Uterine smooth muscle cell (primary cell): ENCODE data around the gene DNAJB6. TPM values are rescaled to one million over a fixed set of nuclear protein-coding genes. Genes with fewer than 3 reads are reported as not detected.

ENCODE experiments used
- total RNA-seq: library from RNA; depleted of rRNA; stranded (reverse); fragments of >200 nt; gene quantifications from 2 replicates; pipeline ENCODE4 v1.2.3, GENCODE V29; 2014

DNAJB6 gene
- total RNA-seq: 96.3 and 107 TPM in 2 replicates

DNA sequence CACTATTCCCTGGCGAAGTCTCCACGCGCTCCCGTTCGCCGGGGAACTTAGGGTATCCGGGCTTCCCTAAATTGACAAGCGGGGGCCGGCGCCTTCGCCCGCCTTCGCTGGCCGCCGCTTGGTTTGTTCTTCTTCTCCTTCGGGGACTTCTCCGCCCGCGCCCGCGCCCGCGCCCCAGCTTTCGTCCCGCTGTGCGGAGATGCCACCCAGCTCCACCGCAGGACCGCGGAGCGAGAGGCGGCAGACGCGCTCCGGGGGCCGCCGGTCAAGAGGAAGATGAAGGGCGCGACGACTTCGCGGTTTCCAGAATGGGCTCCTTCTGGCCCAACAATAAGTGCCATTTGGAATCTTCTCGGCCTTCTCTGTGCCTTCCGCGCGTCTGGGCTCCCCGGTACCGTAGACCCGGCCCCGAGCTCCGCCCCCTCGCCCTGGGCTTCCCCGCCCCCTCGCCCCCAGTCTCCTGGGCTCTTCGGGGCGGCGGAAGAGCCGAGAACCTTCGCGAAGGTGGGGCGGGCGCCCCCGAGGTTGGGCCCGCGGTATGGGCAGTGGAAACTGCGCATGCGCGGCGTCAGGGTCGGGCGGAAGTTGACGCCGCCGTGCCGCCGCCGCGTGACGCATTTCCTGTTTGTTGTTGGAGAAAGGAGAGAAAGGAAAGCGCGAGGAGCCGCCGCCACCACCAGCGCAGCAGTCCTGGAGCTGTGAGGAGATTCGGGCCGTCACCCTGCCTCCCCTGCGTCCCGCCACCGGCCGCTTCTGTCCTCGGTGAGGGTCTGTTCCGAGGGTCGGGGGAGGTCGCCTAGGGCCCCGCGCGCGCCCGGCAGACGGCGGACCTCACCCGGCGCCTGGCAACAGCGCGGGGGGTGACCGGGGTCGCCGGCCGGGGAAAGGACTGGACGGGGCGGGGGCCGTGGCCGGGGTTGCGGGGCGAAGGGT, at the start of gene DNAJB6:
DNAJB6 (plus strand) TSS at position 622 of the 933 bp plus-strand sequence. CDS start 21,569 bp downstream, outside the sequence.

Other genes starting within 250 kb of the DNAJB6 start
- 92.7 and 107 TPM in 2 replicates for gene UBE3C, start 198.1 kb upstream of the DNAJB6 start, total RNA-seq